ENCODE measurements around the gene RSRC2.
"Not testable (repeated sequence)": the region's sequence is repeated elsewhere in the genome, so short reads cannot be mapped to it uniquely, and the experiment has no call there.

The RSRC2 gene

GRCh38 chr12:122473543-122474323, 53.0 kb downstream of the RSRC2 start:
- Histone ChIP-seq H2AFZ (ENCODE audit: low read depth, low read length) (no peak overlapping the region), H3K9ac (ENCODE audit: low read depth, low read length) (no peak overlapping the region), H4K20me1 (ENCODE audit: insufficient read depth, low read length) (peaks cover 4% of the 10 kb centered on the region; the same call in 1 of the 2 replicates), H3K27ac (ENCODE audit: low read length) (no peak overlapping the region), H3K36me3 (ENCODE audit: insufficient read depth, low read length) (peaks cover 65% of the 10 kb centered on the region), H3K9me3 (ENCODE audit: insufficient read depth, low read length, severe bottlenecking) (no peaks in the 10 kb centered on the region), H3K4me1 (ENCODE audit: insufficient read depth, low read length) (no peaks in the 10 kb centered on the region), H3K4me3 (ENCODE audit: low read depth in 1 of 2, low read length in 2 of 2) (no peak overlapping the region), H3K4me2 (ENCODE audit: insufficient read depth, low read length) (no peak overlapping the region), H3K27me3 (ENCODE audit: insufficient read depth, low read length, poor library complexity) (no peaks in the 10 kb centered on the region), H3K79me2 (ENCODE audit: insufficient read depth, low read length) (no peaks in the 10 kb centered on the region)
- DNase-seq (peak; percentile 2), ATAC-seq (ENCODE audit: insufficient read depth, low read depth) (no peak)
- TF ChIP-seq EZH2 (IDR thresholded peaks at IDR 0.05; ENCODE audit: borderline replicate concordance, low read depth, low read length, severe bottlenecking) = no peak
- no peak for TF ChIP-seq CTCF (IDR thresholded peaks at IDR 0.05; ENCODE audit: borderline replicate concordance, extremely low read depth, low read length, poor library complexity, severe bottlenecking)

GRCh38 chr12:122471324-122472226, 55.2 kb downstream of the RSRC2 start:
- no peak overlapping the region for H3K9ac ChIP-seq (ENCODE audit: low read depth, low read length)

GRCh38 chr12:122470576-122470975, 56.2 kb downstream of the RSRC2 start:
- not testable (repeated sequence) for H3K4me1 ChIP-seq (ENCODE audit: insufficient read depth, low read length); H4K20me1 ChIP-seq (ENCODE audit: insufficient read depth, low read length); H3K27ac ChIP-seq (ENCODE audit: low read length); H3K27me3 ChIP-seq (ENCODE audit: insufficient read depth, low read length, poor library complexity); H3K9me3 ChIP-seq (ENCODE audit: insufficient read depth, low read length, severe bottlenecking); H3K79me2 ChIP-seq (ENCODE audit: insufficient read depth, low read length); ATAC-seq (ENCODE audit: insufficient read depth, low read depth); DNase-seq; H2AFZ ChIP-seq (ENCODE audit: low read depth, low read length); H3K4me3 ChIP-seq (ENCODE audit: low read depth in 1 of 2, low read length in 2 of 2); H3K9ac ChIP-seq (ENCODE audit: low read depth, low read length); H3K4me2 ChIP-seq (ENCODE audit: insufficient read depth, low read length)
- H3K36me3 ChIP-seq (ENCODE audit: insufficient read depth, low read length) = peaks cover 37% of the 10 kb centered on the region

More at GRCh38 chr12:122471324-122472226, 55.2 kb downstream of the RSRC2 start:
- Histone ChIP-seq H4K20me1 (ENCODE audit: insufficient read depth, low read length) (peaks cover 4% of the 10 kb centered on the region; the same call in 1 of the 2 replicates), H3K27ac (ENCODE audit: low read length) (no peak overlapping the region), H2AFZ (ENCODE audit: low read depth, low read length) (no peak overlapping the region), H3K4me1 (ENCODE audit: insufficient read depth, low read length) (no peaks in the 10 kb centered on the region), H3K36me3 (ENCODE audit: insufficient read depth, low read length) (peaks cover 47% of the 10 kb centered on the region), H3K27me3 (ENCODE audit: insufficient read depth, low read length, poor library complexity) (no peaks in the 10 kb centered on the region), H3K4me2 (ENCODE audit: insufficient read depth, low read length) (no peak overlapping the region), H3K9me3 (ENCODE audit: insufficient read depth, low read length, severe bottlenecking) (no peaks in the 10 kb centered on the region), H3K4me3 (ENCODE audit: low read depth in 1 of 2, low read length in 2 of 2) (no peak overlapping the region), H3K79me2 (ENCODE audit: insufficient read depth, low read length) (no peaks in the 10 kb centered on the region)
- no peak for DNase-seq
- peak; percentile 77 for ATAC-seq (ENCODE audit: insufficient read depth, low read depth)
- TF ChIP-seq EZH2 (IDR thresholded peaks at IDR 0.05; ENCODE audit: borderline replicate concordance, low read depth, low read length, severe bottlenecking) (no peak), CTCF (IDR thresholded peaks at IDR 0.05; ENCODE audit: borderline replicate concordance, extremely low read depth, low read length, poor library complexity, severe bottlenecking) (peak; percentile 89)

- not testable (repeated sequence) for H3K27me3 ChIP-seq (ENCODE audit: insufficient read depth, low read length, poor library complexity); H3K4me3 ChIP-seq (ENCODE audit: low read depth in 1 of 2, low read length in 2 of 2); H3K4me1 ChIP-seq (ENCODE audit: insufficient read depth, low read length); H3K79me2 ChIP-seq (ENCODE audit: insufficient read depth, low read length); H3K9me3 ChIP-seq (ENCODE audit: insufficient read depth, low read length, severe bottlenecking); H4K20me1 ChIP-seq (ENCODE audit: insufficient read depth, low read length); H3K27ac ChIP-seq (ENCODE audit: low read length); H2AFZ ChIP-seq (ENCODE audit: low read depth, low read length); H3K9ac ChIP-seq (ENCODE audit: low read depth, low read length); H3K4me2 ChIP-seq (ENCODE audit: insufficient read depth, low read length); ATAC-seq (ENCODE audit: insufficient read depth, low read depth)
- DNase-seq = peak; percentile 2
- H3K36me3 ChIP-seq (ENCODE audit: insufficient read depth, low read length) = peaks cover 30% of the 10 kb centered on the region
Measured at GRCh38 chr12:122469856-122470255, 56.9 kb downstream of the RSRC2 start.
